ENCODE measurements around the gene RPUSD4.

GRCh38 chr11:126216526-126217305, 5.3 kb upstream of the RPUSD4 start:
- TF ChIP-seq CTCF (IDR thresholded peaks at IDR 0.05), result no peak
- TF ChIP-seq EP300 (IDR thresholded peaks at IDR 0.05), result no peak

All from esophagus muscularis mucosa (tissue), 3 donors.